Bronchial epithelial cell (primary cell): ENCODE data around the gene EPB41. TPM values are rescaled to one million over a fixed set of nuclear protein-coding genes. Genes with fewer than 3 reads are reported as not detected.

Experiments used
- DNase-seq: peaks from one replicate; pipeline ENCODE4 v3.0.0-alpha.2; 2010; ENCODE audit warnings: low read depth
- FAIRE-seq: peaks from 2 replicates; lab custom pipeline; 2011; peaks lifted over from hg19 to GRCh38; lab: Jason Lieb, UNC
- H3K27me3 ChIP-seq: 2 replicates; pipeline ENCODE4 v1.5.1; 2011; ENCODE audit warnings: low read length; ENCODE audit not compliant: control insufficient read depth, insufficient read depth
- H3K36me3 ChIP-seq: 2 replicates; pipeline ENCODE4 v1.5.1; 2011; ENCODE audit warnings: low read length; ENCODE audit not compliant: control insufficient read depth, insufficient read depth
- H3K4me3 ChIP-seq: 2 replicates; pipeline ENCODE4 v1.5.1; 2011; ENCODE audit warnings: mild to moderate bottlenecking, low read depth, low read length, control low read depth
- total RNA-seq: library from RNA; depleted of rRNA; stranded (reverse); fragments of >200 nt; gene quantifications from 2 replicates; pipeline ENCODE4 v1.2.1, GENCODE V29; 2014
- TF ChIP-seq, protein P1 (sequence below): IDR thresholded peaks from 2 replicates; pipeline ENCODE4 v1.5.1; 2011; ENCODE audit warnings: mild to moderate bottlenecking, moderate library complexity, low read length, control low read depth, inconsistent platforms; ENCODE audit not compliant: insufficient read depth, severe bottlenecking

Gene EPB41
- total RNA-seq, 1 donor from 2014 or later: 21.6 TPM

DNA sequence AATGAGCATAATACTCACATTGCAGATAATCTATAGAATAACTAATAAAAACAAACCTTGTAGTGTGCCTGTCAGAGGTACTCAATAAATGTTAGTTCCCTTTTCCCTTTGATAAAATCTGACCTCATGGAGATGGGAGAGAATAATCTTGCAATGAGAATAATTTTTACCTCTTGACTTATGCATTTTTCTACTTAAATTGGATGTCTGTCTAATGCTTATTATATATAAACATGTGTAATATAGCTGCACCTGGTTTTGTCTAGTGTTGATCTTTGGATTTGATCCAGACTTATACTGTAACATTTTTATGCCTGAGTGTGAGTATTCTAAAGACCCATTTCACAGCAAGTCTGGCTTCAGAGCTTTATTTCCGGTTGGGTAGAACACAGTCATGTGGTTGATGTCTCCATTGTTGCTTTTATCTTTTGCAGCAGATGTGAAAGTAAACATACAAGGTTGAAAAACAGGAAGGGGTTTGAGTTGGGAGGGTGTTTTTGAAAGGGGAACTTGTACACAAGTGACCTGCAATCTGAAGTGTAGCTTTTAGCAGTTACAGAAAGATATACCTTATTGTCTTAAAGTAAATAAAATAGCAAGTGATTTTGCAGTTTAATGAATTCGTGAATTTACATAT is 12.4 kb downstream of the EPB41 start:
- DNase-seq (no peak), FAIRE-seq (no peak)
- TF ChIP-seq, protein P1, sequence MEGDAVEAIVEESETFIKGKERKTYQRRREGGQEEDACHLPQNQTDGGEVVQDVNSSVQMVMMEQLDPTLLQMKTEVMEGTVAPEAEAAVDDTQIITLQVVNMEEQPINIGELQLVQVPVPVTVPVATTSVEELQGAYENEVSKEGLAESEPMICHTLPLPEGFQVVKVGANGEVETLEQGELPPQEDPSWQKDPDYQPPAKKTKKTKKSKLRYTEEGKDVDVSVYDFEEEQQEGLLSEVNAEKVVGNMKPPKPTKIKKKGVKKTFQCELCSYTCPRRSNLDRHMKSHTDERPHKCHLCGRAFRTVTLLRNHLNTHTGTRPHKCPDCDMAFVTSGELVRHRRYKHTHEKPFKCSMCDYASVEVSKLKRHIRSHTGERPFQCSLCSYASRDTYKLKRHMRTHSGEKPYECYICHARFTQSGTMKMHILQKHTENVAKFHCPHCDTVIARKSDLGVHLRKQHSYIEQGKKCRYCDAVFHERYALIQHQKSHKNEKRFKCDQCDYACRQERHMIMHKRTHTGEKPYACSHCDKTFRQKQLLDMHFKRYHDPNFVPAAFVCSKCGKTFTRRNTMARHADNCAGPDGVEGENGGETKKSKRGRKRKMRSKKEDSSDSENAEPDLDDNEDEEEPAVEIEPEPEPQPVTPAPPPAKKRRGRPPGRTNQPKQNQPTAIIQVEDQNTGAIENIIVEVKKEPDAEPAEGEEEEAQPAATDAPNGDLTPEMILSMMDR: no peak

DNA sequence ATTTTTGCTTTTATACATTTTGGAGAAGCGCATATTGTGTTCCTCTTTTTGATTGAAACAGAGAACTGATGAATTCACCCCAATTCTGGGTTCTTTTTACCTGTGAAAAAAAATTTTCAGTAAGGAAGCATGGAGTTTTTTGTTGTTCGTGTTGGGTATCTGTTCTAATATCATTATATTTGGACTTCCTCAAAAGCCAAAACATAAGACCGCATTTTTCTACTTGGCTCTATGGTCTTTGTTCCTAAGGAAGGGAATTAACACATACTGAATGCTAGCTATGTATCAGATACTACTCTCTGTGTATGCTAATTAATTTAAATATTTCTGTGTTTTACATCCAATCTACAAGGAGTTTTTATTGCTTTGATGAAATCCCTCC is 12.9 kb downstream of the EPB41 start:
- Histone ChIP-seq H3K36me3 (no peaks in the 10 kb centered on the region), H3K4me3 (no peak overlapping the region), H3K27me3 (no peaks in the 10 kb centered on the region)
- DNase-seq (no peak), FAIRE-seq (no peak)
- TF ChIP-seq, protein P1: no peak

More for the DNA sequence above, 12.4 kb downstream of the EPB41 start:
- no peaks in the 10 kb centered on the region for H3K27me3 ChIP-seq
- no peak overlapping the region for H3K4me3 ChIP-seq
- no peaks in the 10 kb centered on the region for H3K36me3 ChIP-seq

- Histone ChIP-seq H3K27me3 (no peaks in the 10 kb centered on the region), H3K4me3 (no peak overlapping the region), H3K36me3 (no peaks in the 10 kb centered on the region)
- no peak for DNase-seq
- FAIRE-seq: no peak
- TF ChIP-seq, protein P1: no peak
Observed at GRCh38 chr1:28927648-28928313, 13.4 kb downstream of the EPB41 start.

DNA sequence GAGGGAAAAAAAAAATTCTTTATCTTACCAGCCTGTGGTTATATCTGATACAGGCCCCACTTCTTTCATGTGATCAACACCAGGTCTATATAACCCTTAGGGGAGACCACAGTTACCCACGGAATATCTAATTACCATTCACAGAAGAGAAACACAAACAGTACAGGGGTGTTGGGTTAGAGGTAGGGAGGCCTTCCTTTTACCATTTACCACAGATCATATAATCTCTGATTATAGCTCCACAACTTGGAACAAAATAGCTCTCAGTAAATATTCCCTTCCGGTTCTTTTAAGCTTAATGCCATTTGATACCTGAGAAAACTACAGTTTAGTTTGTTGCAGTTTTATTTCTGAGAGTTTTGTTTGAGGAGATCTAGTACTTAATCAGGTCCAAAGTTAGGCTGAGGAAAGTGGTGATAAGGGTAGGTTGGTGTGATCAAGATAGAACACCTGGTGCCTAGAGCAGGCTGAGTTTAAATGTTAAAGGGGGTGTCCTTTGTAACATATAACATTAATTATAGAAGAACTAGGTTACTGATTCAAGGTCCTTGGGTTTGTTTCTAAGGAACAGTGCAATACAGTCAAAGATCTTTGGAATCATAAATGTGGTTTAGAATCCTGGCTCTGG is 14.1 kb downstream of the EPB41 start:
- FAIRE-seq (no peak), DNase-seq (no peak)
- H3K4me3 ChIP-seq: no peak overlapping the region
- no peaks in the 10 kb centered on the region for H3K36me3 ChIP-seq
- H3K27me3 ChIP-seq: no peaks in the 10 kb centered on the region
- TF ChIP-seq, protein P1: no peak

DNA sequence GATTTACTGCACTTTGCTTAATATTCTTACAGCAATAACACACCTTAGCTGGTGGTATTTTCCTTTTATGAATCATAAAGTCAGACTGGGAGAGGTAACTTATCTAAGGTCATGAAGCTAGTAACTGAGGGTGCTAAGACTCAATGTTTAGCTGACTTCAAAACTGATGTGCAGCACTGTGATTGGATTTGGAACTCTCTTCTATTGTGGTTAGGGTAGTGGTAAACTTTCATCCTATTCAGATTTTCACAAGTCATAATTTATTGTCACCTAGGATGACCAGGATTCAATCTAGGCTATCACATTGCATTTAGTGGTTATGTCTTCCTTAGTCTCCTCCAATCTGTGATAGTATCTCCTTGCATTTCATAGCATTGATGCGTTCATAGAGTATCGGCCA is 18.9 kb downstream of the EPB41 start:
- H3K36me3 ChIP-seq: no peaks in the 10 kb centered on the region
- TF ChIP-seq, protein P1: no peak
- DNase-seq: no peak
- no peak for FAIRE-seq
- no peak overlapping the region for H3K4me3 ChIP-seq
- no peaks in the 10 kb centered on the region for H3K27me3 ChIP-seq
